ENCODE measurements around the gene AGA.

The AGA gene

GRCh38 chr4:177441803-177442622 is at the start of gene AGA:
AGA (minus strand) TSS chr4:177442437; CDS start chr4:177442375, 62 bp downstream.
- peak; percentile 85 for DNase-seq

GRCh38 chr4:177492022-177492421 is 49.8 kb upstream of the AGA start:
- DNase-seq = no peak

GRCh38 chr4:177490769-177491168 is 48.5 kb upstream of the AGA start:
- no peak for DNase-seq

- DNase-seq = no peak
These were observed 47.4 kb upstream of the AGA start for GRCh38 chr4:177489471-177490246.

GRCh38 chr4:177487977-177488376 is 45.7 kb upstream of the AGA start:
- no peak for DNase-seq

GRCh38 chr4:177485528-177485927 is 43.3 kb upstream of the AGA start:
- no peak for DNase-seq

- DNase-seq = no peak
These were observed 42.4 kb upstream of the AGA start for GRCh38 chr4:177484613-177485021.

- DNase-seq = no peak
These were observed 41.5 kb upstream of the AGA start for GRCh38 chr4:177483760-177484159.

GRCh38 chr4:177483271-177483670 is 41.0 kb upstream of the AGA start:
- no peak for DNase-seq

- no peak for DNase-seq
These were observed 40.1 kb upstream of the AGA start for GRCh38 chr4:177482367-177482766.

- no peak for DNase-seq
These were observed 38.6 kb upstream of the AGA start for GRCh38 chr4:177480795-177481194.

- DNase-seq = no peak
These were observed 36.8 kb upstream of the AGA start for GRCh38 chr4:177479063-177479462.

- DNase-seq = no peak
These were observed 36.3 kb upstream of the AGA start for GRCh38 chr4:177478496-177478895.

- DNase-seq = peak; percentile 15
These were observed 31.8 kb upstream of the AGA start for GRCh38 chr4:177473991-177474390.

- no peak for DNase-seq
These were observed 21.8 kb upstream of the AGA start for GRCh38 chr4:177464026-177464425.

- no peak for DNase-seq
These were observed 19.4 kb upstream of the AGA start for GRCh38 chr4:177461606-177462005.

GRCh38 chr4:177460460-177460859 is 18.2 kb upstream of the AGA start:
- DNase-seq = no peak

- peak; percentile 62 for DNase-seq
These were observed 13.3 kb upstream of the AGA start for GRCh38 chr4:177455561-177455970.

GRCh38 chr4:177453116-177453515 is 10.9 kb upstream of the AGA start:
- DNase-seq = no peak

GRCh38 chr4:177451108-177451500 is 8.9 kb upstream of the AGA start:
- no peak for DNase-seq

GRCh38 chr4:177450426-177451107 is 8.3 kb upstream of the AGA start:
- DNase-seq = no peak

- no peak for DNase-seq
These were observed 6.6 kb upstream of the AGA start for GRCh38 chr4:177448850-177449249.

GRCh38 chr4:177447417-177448004 is 5.3 kb upstream of the AGA start:
- DNase-seq = no peak

Data from NCI-H1105 treated with DMSO at 0.1 percent for 48 hours (cell line).